HK-2 (cell line): ENCODE measurements around the gene DACT2.

ENCODE experiments used
- DNase-seq: peaks from one replicate; pipeline ENCODE4 v3.0.0-alpha.2; 2018; ENCODE audit not compliant: unreplicated experiment

DACT2 gene

DNA sequence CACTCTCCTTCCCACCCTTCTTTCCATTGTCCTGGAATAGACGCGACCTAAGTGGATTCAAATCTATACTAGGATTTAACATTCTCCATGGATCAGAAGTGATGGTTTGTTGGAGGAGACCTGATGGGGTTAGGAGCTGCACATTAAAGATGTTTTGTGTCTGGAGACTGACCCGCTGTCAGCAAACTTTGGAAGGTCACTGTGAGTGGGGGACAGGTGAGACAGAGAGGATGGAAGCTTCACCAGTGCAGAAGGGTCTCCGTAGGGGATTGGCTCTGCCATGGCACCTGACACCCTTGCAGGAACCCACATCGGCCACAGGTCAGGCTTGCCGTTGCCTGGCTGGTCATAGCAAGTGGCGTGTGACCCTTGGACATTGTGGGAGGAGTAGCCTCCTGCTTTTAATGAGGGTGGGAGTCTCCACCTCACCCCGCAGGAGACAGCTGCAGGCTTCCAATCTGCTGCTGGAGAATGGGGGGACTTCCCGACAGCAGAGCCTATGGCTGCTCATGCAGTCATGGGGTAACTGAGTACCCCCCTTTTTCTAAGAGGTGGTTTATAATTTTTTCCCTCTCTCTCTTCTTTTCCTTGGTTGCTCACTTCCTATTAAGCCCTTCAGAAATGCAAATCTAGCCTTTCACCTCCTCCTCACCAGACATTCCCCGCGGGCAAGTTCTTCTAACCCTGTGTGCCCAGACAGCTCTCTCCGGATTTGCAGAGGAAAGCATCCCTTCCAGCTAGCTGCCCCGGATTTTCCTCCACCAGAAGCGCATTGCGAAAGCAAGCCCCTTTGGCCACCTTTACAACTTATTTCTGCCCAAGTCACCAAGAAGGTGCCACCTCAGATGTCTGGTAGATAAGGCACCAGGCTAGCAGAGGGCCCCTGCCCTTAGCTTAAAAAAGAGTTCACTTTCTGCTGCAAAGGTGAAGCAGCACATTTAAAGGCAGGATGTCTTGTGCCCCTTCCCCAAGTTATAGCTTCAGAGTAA, 53.5 kb downstream of the DACT2 start:
- no peak for DNase-seq

DNA sequence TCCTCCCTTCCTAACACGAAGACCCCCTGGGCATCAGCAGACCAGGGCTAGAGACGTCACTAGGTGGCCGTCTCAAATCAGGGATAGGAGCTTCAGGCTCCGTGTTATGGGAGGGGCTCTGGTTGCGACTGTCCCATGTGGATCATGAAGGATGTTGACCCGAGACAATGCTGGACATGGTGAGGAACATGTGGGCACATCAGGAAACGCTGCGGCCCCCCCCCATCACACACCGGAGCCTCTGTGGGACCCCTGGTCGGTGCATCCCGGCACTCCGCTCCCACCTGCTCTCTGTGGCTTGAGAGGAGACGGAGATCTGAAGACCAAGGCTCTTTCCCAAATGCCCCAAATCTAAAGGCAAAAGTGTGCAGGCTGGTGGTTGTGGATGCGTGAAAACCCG, 54.2 kb downstream of the DACT2 start:
- DNase-seq: no peak

DNA sequence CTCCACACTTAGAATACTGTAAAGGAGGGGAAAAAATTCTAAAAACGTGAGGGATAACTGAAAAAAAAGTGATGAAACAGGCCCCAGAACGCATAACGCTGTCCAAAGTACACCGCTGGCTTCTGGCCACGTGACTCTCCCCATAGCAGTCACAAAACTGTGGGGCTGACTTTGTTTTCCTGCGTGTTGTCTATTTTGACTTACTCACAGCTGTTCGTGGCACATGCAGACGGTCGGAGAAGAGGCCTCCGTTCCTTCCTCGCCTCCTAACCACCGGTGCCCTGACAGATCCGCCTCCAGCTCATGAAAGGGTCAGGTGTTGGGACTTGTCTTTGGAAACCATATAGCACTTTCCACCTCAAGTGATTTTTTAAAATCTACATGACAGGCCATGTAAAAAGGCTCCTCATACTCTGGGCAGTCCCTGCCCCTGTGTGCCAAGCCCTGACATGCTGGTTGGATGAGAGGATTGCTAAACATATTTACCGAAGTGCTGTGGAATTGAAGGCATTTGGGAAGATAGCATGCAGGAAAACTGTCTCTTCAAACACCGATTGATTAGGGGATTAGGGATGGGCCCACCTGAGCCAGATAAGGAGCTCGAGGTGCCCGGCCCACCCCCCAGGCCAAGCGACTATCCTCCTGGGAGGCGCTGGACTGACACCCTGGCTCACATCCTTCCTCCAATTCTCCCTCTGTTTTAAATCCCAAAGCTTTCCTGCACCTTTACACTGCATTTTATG, 54.8 kb downstream of the DACT2 start:
- DNase-seq: no peak

DNA sequence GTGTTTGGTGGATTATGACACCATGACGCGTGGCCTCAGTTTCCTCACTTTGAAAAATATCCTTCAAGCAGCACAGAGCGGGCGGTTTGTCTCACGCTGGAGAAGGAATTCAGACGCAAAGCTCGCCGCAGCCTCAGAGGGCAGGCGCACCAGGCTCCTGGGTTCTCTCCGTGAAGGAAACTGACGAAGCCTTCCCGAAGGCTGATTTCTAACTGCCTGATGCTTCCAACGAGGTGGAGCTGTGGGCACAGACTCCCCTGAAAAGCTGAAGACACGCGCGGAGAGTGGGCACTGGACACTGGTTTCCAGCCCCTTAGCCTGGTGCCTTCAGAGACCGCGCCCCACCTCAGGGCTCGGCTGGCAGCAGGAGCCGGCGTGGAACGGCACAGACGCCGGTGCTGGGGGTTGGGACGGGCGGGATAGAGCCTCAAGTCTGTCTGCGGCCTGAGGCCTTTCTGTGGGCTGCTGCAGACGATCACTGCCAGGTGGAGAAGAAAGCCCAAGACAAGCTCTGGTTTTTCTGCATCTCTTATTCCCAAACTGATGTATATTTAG, 56.1 kb downstream of the DACT2 start:
- DNase-seq: no peak

DNA sequence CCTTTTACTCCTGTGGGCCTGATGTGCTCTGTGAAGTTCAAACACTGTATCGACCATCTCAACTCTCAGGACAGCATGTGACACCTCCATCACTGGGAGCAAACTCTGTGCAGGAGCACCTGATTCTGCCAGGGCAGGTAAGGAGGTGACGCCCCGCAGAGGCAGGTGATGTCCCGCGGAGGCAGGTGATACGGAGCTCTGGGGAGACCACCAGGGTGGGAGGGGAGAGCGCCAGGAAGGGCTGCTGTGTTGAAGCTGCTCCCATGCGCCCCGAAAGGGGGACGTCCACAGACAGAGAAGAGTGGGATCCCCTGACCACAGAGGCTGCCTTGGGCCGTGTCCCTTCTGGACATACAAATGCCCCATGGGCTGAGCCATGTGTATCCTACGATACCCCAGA, 58.3 kb downstream of the DACT2 start:
- DNase-seq: no peak

DNA sequence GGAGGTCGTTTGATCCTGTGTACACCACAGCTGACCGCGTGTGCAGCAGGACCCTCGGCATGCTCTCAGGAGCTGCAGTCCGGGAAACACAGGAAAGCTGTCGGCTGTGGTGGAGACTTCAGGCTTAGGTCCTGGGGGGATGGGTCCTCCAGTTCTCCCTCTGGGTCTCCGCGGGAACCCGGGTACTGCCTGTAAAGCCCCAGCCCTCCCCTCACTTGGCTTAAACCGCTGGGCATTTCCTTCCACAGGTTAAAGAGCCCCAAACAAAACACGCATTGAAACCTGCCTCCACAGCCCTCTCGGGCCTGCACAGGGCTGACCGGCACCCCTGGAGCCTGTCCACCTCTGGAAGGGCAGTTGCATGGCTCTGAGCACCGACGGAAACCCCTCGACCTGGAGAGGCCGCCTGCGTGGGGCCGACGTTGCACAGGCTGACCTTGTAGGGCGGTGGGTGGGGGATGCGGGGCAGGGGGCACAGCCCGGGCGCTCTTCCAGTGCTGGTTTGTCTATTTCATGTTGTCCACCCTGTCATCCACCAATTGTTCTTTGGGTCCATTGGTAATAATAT, 59.1 kb downstream of the DACT2 start:
- no peak for DNase-seq

DNA sequence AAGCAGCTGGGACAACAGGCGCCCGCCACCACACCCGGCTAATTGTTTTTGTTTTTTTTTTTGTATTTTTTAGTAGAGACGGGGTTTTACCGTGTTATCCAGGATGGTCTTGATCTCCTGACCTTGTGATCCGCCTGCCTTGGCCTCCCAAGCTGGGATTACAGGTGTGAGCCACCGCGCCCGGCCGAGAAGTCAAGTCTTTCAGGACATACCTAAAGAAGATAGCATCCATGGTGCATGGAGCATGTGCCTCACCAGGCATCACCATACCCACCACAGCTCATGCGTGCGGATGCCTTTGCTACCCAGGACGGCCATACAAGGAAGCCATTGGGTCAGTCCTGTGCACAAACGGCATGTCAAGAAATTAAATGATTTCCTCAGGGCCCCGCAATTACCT, 60.8 kb downstream of the DACT2 start:
- DNase-seq: no peak

DNA sequence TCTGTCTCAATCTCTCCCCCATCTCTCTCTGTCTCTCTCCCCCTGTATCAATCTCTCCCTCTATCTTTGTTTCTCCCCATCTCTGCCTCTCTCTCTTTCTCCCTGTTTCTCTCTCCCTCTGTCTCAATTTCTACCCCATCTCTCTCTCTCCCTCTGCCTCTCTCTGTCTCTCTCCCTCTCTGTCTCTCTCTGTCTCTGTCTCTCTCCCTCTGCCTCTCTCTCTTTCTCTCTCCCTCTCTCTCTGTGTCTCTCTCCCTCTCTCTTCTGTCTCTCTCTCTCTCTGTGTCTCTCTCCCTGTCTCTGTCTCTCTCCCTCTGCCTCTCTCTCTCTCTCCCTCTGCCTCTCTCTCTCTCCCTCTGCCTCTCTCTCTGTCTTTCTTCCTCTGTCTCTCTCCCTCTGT, 62.6 kb downstream of the DACT2 start:
- DNase-seq: no peak
